ENCODE data around the gene ARHGEF17. TPM values are rescaled to one million over a fixed set of nuclear protein-coding genes. Genes with fewer than 3 reads are reported as not detected.

ARHGEF17 gene
- total and polyA plus RNA-seq, 4 donors: 2.6 to 12.6 (median 5.7) TPM

GRCh38 chr11:73350908-73351636 lies 43.0 kb downstream of the ARHGEF17 start:
- DNase-seq (ENCODE audit: low spot score): peak; percentile 57
- no peak overlapping the region for H3K9ac ChIP-seq (ENCODE audit: low read depth in 1 of 2, low read length in 2 of 2)
- no peaks in the 10 kb centered on the region for H3K27me3 ChIP-seq (ENCODE audit: control insufficient read depth in 4 of 4, insufficient read depth in 4 of 4, low read length in 3 of 4)
- no peaks in the 10 kb centered on the region for H3K36me3 ChIP-seq (ENCODE audit: control insufficient read depth in 4 of 4, insufficient read depth in 3 of 4, low read depth in 1 of 4, low read length in 3 of 4)
- no peaks in the 10 kb centered on the region for H3K9me3 ChIP-seq (ENCODE audit: control insufficient read depth in 4 of 4, low read length in 3 of 4)
- 25% methylated on average over 16 of the region's 16 CpGs for WGBS
- no peak overlapping the region for H3K27ac ChIP-seq (ENCODE audit: low read depth in 1 of 2, low read length in 2 of 2)
- H3K4me3 ChIP-seq (ENCODE audit: low read depth in 1 of 3, low read length in 3 of 3): no peak overlapping the region
- peaks cover 0 to 3% (median 1%) of the 10 kb centered on the region in 4 donors for H3K4me1 ChIP-seq (ENCODE audit: control insufficient read depth in 4 of 4, insufficient read depth in 4 of 4, low read length in 3 of 4)
- peak; percentile 98 for TF ChIP-seq CTCF (IDR thresholded peaks at IDR 0.05; ENCODE audit: low read depth, low read length, missing input control)
- TF ChIP-seq RAD21 (IDR thresholded peaks at IDR 0.05): peak; percentile 92
- no peak for TF ChIP-seq FOXA1 (IDR thresholded peaks at IDR 0.05)

- no peak overlapping the region for H3K9ac ChIP-seq (ENCODE audit: low read depth in 1 of 2, low read length in 2 of 2)
- no peaks in the 10 kb centered on the region for H3K9me3 ChIP-seq (ENCODE audit: control insufficient read depth in 4 of 4, low read length in 3 of 4)
- no peak for DNase-seq (ENCODE audit: low spot score)
- no peaks in the 10 kb centered on the region for H3K27me3 ChIP-seq (ENCODE audit: control insufficient read depth in 4 of 4, insufficient read depth in 4 of 4, low read length in 3 of 4)
- TF ChIP-seq SP1 (IDR thresholded peaks at IDR 0.05) (no peak), RXRA (IDR thresholded peaks at IDR 0.05) (no peak), ZBTB33 (IDR thresholded peaks at IDR 0.05) (no peak), RAD21 (IDR thresholded peaks at IDR 0.05) (no peak), CTCF (IDR thresholded peaks at IDR 0.05; ENCODE audit: low read depth, low read length, missing input control) (no peak), JUND (IDR thresholded peaks at IDR 0.05) (no peak), TAF1 (conservative IDR thresholded peaks at IDR 0.05) (no peak), MAX (IDR thresholded peaks at IDR 0.05) (no peak), HNF4G (IDR thresholded peaks at IDR 0.05) (no peak), ATF3 (IDR thresholded peaks at IDR 0.05) (no peak), FOXA1 (IDR thresholded peaks at IDR 0.05) (no peak), GABPA (IDR thresholded peaks at IDR 0.05 in 1 of 2, conservative IDR thresholded peaks at IDR 0.05 in 1 of 2) (no peak), YY1 (IDR thresholded peaks at IDR 0.05) (no peak), HNF4A (conservative IDR thresholded peaks at IDR 0.05) (no peak), REST (IDR thresholded peaks at IDR 0.05) (no peak), NR2F2 (IDR thresholded peaks at IDR 0.05) (no peak), EGR1 (IDR thresholded peaks at IDR 0.05; ENCODE audit: low read depth in 2 of 2) (no peak), FOXA2 (IDR thresholded peaks at IDR 0.05) (no peak)
- 86% methylated on average over 4 of the region's 4 CpGs for WGBS
- H3K36me3 ChIP-seq (ENCODE audit: control insufficient read depth in 4 of 4, insufficient read depth in 3 of 4, low read depth in 1 of 4, low read length in 3 of 4): no peaks in the 10 kb centered on the region
- H3K27ac ChIP-seq (ENCODE audit: low read depth in 1 of 2, low read length in 2 of 2): no peak overlapping the region
- no peak overlapping the region for H3K4me3 ChIP-seq (ENCODE audit: low read depth in 1 of 3, low read length in 3 of 3)
- peaks cover 0 to 3% (median 1%) of the 10 kb centered on the region in 4 donors for H3K4me1 ChIP-seq (ENCODE audit: control insufficient read depth in 4 of 4, insufficient read depth in 4 of 4, low read length in 3 of 4)
These were observed 45.3 kb downstream of the ARHGEF17 start for GRCh38 chr11:73353422-73353821.

Data from liver (tissue), 9 donors.